ENCODE measurements around the gene AKR1E2.

The AKR1E2 gene

GRCh38 chr10:4867109-4867519 lies 41.1 kb downstream of the AKR1E2 start:
- no peaks in the 10 kb centered on the region for H3K9me3 Mint-ChIP-seq
- no peak overlapping the region for H3K27ac Mint-ChIP-seq
- H3K4me3 Mint-ChIP-seq: no peak overlapping the region
- H3K36me3 Mint-ChIP-seq: no peaks in the 10 kb centered on the region
- H3K4me1 Mint-ChIP-seq: peaks cover 4% of the 10 kb centered on the region
- DNase-seq: no peak
- no peaks in the 10 kb centered on the region for H3K27me3 Mint-ChIP-seq
- CTCF ChIA-PET: no interaction called here

DNA sequence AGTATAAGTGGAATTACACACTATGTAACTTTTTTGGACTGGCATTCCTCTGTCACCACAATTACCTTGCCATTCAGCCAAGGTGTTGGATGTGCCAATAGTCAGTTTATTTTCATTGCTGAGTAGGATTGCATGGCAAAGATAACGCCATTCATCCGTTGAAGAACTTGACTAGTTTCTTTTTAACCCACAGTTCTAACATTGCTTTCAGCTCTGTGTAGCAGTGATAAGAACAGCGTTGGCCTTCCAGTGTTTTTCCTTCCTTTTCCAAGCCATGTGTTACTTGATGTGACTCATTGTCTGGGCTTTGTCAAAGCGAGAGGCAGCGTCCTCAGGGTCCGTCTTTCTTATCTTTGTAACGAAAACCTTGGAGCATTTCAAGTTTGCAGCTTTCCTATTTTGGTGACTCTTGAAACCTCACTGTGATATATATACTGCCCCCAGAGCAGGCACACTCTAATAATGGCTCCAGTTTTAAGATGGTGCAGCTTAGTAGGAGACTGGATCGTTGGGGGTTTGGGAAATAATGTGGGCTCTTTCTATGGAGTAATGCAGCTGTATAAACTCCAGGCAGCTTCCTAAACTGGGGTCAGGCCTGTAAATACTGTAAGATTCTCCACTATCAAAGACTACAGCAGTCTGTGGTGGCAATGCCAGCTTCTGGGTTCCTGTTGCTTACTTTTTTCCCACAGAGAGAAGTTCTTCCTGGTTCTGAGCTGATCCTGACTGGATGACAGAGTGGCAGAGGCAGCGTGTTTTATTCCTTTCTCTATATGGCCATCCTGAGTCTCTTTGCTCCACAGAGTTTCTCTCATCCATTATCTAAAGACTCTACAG lies 41.7 kb downstream of the AKR1E2 start:
- no peaks in the 10 kb centered on the region for H3K27me3 Mint-ChIP-seq
- no peak overlapping the region for H3K27ac Mint-ChIP-seq
- peaks cover 4% of the 10 kb centered on the region for H3K4me1 Mint-ChIP-seq
- H3K36me3 Mint-ChIP-seq: no peaks in the 10 kb centered on the region
- H3K9me3 Mint-ChIP-seq: no peaks in the 10 kb centered on the region
- CTCF ChIA-PET: interaction anchor here (2.0 kb wide), 1 partner anchor 18 kb away, joined by 5 read pairs; no protein-coding TSS in a partner anchor
- DNase-seq: no peak
- H3K4me3 Mint-ChIP-seq: no peak overlapping the region

DNA sequence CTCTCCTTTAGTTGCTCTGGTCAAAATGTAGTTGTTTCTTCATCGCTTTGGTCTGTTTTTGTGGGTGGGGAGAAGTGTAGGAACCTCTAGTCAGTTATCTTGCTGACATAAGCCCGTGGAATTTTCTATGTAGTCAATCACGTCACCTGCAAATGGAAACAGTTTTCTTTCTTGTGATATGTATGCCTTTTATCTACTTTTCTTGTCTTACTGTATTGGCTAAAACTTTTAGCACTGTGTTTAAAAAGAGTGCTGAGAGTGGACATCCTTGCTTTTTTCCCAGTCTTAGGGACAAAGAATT lies 42.3 kb downstream of the AKR1E2 start:
- no peak overlapping the region for H3K4me3 Mint-ChIP-seq
- no peaks in the 10 kb centered on the region for H3K27me3 Mint-ChIP-seq
- no peak overlapping the region for H3K27ac Mint-ChIP-seq
- no peak for DNase-seq
- H3K4me1 Mint-ChIP-seq: peaks cover 4% of the 10 kb centered on the region
- CTCF ChIA-PET: interaction anchor here (2.0 kb wide), 1 partner anchor 18 kb away, joined by 5 read pairs; no protein-coding TSS in a partner anchor
- no peaks in the 10 kb centered on the region for H3K9me3 Mint-ChIP-seq
- no peaks in the 10 kb centered on the region for H3K36me3 Mint-ChIP-seq

GRCh38 chr10:4882704-4883078 lies 56.7 kb downstream of the AKR1E2 start:
- Mint-ChIP-seq H3K27ac (no peak overlapping the region), H3K27me3 (no peaks in the 10 kb centered on the region), H3K4me1 (no peaks in the 10 kb centered on the region), H3K36me3 (no peaks in the 10 kb centered on the region), H3K9me3 (no peaks in the 10 kb centered on the region), H3K4me3 (no peak overlapping the region)
- CTCF ChIA-PET: interaction anchor here (0.9 kb wide), 1 partner anchor 11 kb away, joined by 4 read pairs; no protein-coding TSS in a partner anchor
- DNase-seq: no peak

DNA sequence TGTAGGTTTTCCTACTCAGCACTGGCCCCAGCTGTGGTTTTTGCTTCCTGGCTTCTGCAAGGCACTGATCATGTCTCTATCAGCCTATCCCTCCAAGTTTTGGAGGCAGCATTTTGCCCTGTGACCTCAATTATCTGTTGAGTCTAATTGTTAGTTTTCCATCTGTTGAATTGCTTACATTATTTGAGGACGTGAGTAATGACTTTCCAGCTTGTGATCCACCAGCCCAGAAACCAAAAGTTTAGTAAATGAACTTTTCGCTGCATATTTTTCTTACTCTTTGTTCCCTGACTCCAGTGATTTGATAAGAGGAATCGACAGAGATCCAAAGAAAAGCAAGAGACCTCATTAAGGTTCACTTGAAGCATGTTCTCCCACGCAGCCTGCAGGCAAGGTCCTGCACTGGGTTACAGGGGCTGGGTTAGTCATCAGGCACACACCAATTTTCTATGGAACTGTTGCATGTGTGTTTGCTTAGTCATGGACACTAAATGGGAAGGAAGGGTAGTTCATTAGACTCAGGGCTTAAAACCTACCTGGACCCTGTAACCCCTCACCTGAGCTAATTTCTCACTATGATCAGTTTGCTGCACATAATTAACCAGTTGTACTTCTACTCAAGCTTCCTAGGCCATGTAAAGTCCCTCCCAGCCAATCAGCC lies 57.2 kb downstream of the AKR1E2 start:
- Mint-ChIP-seq H3K36me3 (no peaks in the 10 kb centered on the region), H3K27me3 (no peaks in the 10 kb centered on the region), H3K4me1 (no peaks in the 10 kb centered on the region), H3K27ac (no peak overlapping the region), H3K4me3 (no peak overlapping the region), H3K9me3 (no peaks in the 10 kb centered on the region)
- DNase-seq: no peak
- CTCF ChIA-PET: interaction anchor here (0.9 kb wide), 1 partner anchor 11 kb away, joined by 4 read pairs; no protein-coding TSS in a partner anchor

GRCh38 chr10:4885162-4885561 lies 59.2 kb downstream of the AKR1E2 start:
- H3K4me3 Mint-ChIP-seq: no peak overlapping the region
- H3K27ac Mint-ChIP-seq: no peak overlapping the region
- H3K27me3 Mint-ChIP-seq: no peaks in the 10 kb centered on the region
- no peak for DNase-seq
- CTCF ChIA-PET: no interaction called here
- no peaks in the 10 kb centered on the region for H3K36me3 Mint-ChIP-seq
- no peaks in the 10 kb centered on the region for H3K9me3 Mint-ChIP-seq
- H3K4me1 Mint-ChIP-seq: no peaks in the 10 kb centered on the region

DNA sequence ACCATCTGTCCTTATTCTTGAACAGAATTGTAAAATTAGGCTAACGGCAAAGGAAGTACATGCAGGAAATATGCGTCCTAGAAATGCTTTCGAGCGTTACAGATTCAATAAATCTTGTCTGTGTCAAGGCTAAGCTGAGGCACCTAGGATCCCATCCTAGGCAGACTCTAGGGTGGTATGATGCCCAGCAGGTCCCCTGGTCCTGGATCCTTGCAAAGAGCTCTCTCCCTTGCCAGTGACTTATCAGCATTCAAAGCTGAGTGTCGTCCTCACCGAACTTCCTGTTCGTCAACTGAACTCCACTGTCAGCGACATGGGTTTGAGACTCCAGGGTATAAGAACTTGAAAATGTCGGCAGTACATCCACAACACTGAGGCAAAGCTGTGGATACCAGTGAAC lies 61.5 kb downstream of the AKR1E2 start:
- DNase-seq: no peak
- Mint-ChIP-seq H3K9me3 (no peaks in the 10 kb centered on the region), H3K27me3 (no peaks in the 10 kb centered on the region), H3K36me3 (no peaks in the 10 kb centered on the region), H3K27ac (no peak overlapping the region), H3K4me1 (no peaks in the 10 kb centered on the region), H3K4me3 (no peak overlapping the region)
- CTCF ChIA-PET: no interaction called here

DNA sequence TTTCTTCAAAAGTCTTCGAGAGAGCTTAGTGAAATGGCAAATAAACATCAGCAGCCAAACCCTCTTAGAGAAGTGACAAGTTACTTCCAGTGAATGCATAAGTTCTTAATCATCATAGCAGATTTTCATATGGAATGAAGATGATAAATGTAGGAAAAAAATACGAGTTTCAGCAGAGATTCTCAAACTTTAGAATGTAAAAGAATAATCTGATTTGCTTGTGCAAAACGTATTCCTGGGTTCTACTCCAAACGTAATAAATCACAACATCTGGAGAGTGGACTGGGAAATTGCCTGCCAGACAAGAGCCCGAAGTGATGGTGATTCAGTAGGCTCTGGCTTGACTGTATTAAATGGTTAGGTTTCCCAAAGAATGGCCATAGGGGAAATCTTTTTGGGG lies 62.2 kb downstream of the AKR1E2 start:
- no peaks in the 10 kb centered on the region for H3K9me3 Mint-ChIP-seq
- DNase-seq: no peak
- H3K4me1 Mint-ChIP-seq: no peaks in the 10 kb centered on the region
- no peak overlapping the region for H3K4me3 Mint-ChIP-seq
- H3K27ac Mint-ChIP-seq: no peak overlapping the region
- CTCF ChIA-PET: no interaction called here
- no peaks in the 10 kb centered on the region for H3K36me3 Mint-ChIP-seq
- H3K27me3 Mint-ChIP-seq: no peaks in the 10 kb centered on the region

DNA sequence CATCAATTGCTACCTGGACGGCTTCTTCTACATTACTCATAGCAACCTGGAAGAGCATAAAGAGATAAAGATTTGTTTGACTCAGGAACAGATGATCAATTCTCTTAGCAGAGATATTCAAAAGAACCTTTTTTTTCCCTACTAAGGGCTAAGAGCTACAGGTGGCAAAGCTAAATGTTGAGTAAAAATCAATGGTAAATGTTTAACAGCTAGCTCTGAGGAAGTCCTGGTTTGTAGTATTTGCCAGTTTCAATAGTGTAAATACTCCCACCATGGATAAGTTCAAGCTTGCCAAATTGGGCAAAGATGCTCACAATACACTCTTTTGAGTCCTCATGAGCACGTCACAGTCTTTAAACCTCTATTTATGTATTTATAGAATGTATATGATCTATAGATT lies 64.0 kb downstream of the AKR1E2 start:
- no peaks in the 10 kb centered on the region for H3K36me3 Mint-ChIP-seq
- H3K27me3 Mint-ChIP-seq: no peaks in the 10 kb centered on the region
- no peak overlapping the region for H3K27ac Mint-ChIP-seq
- DNase-seq: no peak
- no peaks in the 10 kb centered on the region for H3K9me3 Mint-ChIP-seq
- CTCF ChIA-PET: no interaction called here
- no peak overlapping the region for H3K4me3 Mint-ChIP-seq
- H3K4me1 Mint-ChIP-seq: no peaks in the 10 kb centered on the region

DNA sequence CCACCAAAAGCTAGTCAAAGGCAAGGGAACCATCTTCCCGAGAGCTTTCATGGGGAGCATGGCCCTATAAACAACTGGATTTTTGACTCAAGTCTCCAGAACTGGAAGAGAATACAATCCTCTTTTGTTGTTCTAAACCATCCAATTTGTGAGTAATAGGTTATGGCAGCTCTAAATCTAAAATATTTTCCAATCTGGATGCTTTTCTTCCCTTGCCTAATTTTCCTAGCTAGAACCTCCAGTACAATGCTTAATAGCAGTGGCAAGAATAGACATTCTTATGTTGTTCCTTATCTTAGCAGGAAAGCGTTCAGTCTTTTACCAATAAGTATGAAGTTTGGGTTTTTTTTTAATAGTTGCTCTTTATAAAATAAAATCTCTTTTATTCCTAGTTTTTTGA lies 66.7 kb downstream of the AKR1E2 start:
- Mint-ChIP-seq H3K27me3 (no peaks in the 10 kb centered on the region), H3K4me1 (no peaks in the 10 kb centered on the region), H3K36me3 (peaks cover 2% of the 10 kb centered on the region), H3K9me3 (peaks cover 3% of the 10 kb centered on the region), H3K4me3 (no peak overlapping the region), H3K27ac (no peak overlapping the region)
- no peak for DNase-seq
- CTCF ChIA-PET: no interaction called here

- H3K27ac Mint-ChIP-seq: no peak overlapping the region
- CTCF ChIA-PET: interaction anchor here (0.8 kb wide), 1 partner anchor 12 kb away, joined by 4 read pairs; no protein-coding TSS in a partner anchor
- no peak for DNase-seq
These were observed 68.3 kb downstream of the AKR1E2 start for GRCh38 chr10:4894335-4894734.

More at GRCh38 chr10:4894335-4894734, 68.3 kb downstream of the AKR1E2 start:
- Mint-ChIP-seq H3K4me3 (no peak overlapping the region), H3K4me1 (no peaks in the 10 kb centered on the region), H3K36me3 (peaks cover 2% of the 10 kb centered on the region), H3K9me3 (peaks cover 5% of the 10 kb centered on the region), H3K27me3 (no peaks in the 10 kb centered on the region)

All from activated naive CD4-positive, alpha-beta T cell treated with anti-CD3 and anti-CD28 coated beads, Interleukin-2, amount 10 ng/mL, durations not matched to agents 7 days and 5 days (primary cell).